Breast epithelium (tissue), 4 donors: ENCODE data around the gene SYNPO. TPM values are rescaled to one million over a fixed set of nuclear protein-coding genes. Genes with fewer than 3 reads are reported as not detected.

Experiments used
- DNase-seq, 2 donors: peaks; one replicate each; pipeline ENCODE4 v3.0.0-alpha.2; 2019; ENCODE audit warnings: low spot score in 2 of 2
- H3K27ac ChIP-seq, 2 donors: fragments of 200-600 bp; sonication (generic) in 1 of 2; one replicate each; pipeline ENCODE4 v1.5.1; 2016 to 2019; ENCODE audit warnings: mild to moderate bottlenecking in 1 of 2
- H3K27me3 ChIP-seq, 2 donors: fragments of 200-600 bp; sonication (generic) in 1 of 2; one replicate each; pipeline versions ENCODE4 v1.5.1 to v1.6.0; 2017 to 2019; ENCODE audit warnings: control low read depth in 1 of 2, mild to moderate bottlenecking in 1 of 2
- H3K36me3 ChIP-seq: fragments of 200-600 bp; one replicate; pipeline ENCODE4 v1.5.1; 2019
- H3K4me1 ChIP-seq, 2 donors: fragments of 200-600 bp; sonication (generic); one replicate each; pipeline ENCODE4 v1.5.1; 2016 to 2019; ENCODE audit warnings: control low read depth in 1 of 2
- H3K4me3 ChIP-seq, 3 donors: fragments of 200-600 bp; sonication (generic); 1 replicate in 2 of 3; 2 replicates in 1 of 3; pipeline ENCODE4 v1.5.1; 2016 to 2019; ENCODE audit warnings: mild to moderate bottlenecking in 3 of 3, moderate library complexity in 2 of 3
- H3K9me3 ChIP-seq, 2 donors: fragments of 200-600 bp; sonication (generic) in 1 of 2; one replicate each; pipeline ENCODE4 v1.5.1; 2016 to 2019; ENCODE audit warnings: control low read depth in 1 of 2
- CTCF ChIP-seq, 3 donors: fragments of 450-650 bp; IDR thresholded peaks; one replicate each; pipeline ENCODE4 v1.5.1; 2016 to 2017; ENCODE audit warnings: antibody characterized with exemption in 3 of 3, mild to moderate bottlenecking in 3 of 3, moderate library complexity in 3 of 3
- POLR2A ChIP-seq: fragments of 450-650 bp; IDR thresholded peaks from one replicate; pipeline ENCODE4 v1.6.1; 2016; ENCODE audit warnings: antibody characterized with exemption, mild to moderate bottlenecking, moderate library complexity
- POLR2AphosphoS5 ChIP-seq, 3 donors: sonication (generic); formaldehyde crosslinking; IDR thresholded peaks; one replicate each; pipeline ENCODE4 v1.6.1; 2017; ENCODE audit warnings: antibody characterized with exemption in 3 of 3
- intact Hi-C: fragments of 100-400 bp; cut with DNase I; formaldehyde crosslinking; loops from one replicate; pipeline ENCODE4 v1.15.1; 2023; ENCODE audit warnings: low total_unique reads
- total RNA-seq, 3 donors: library from RNA; depleted of rRNA; stranded (reverse); fragments of >200 nt; gene quantifications; one replicate each; pipeline ENCODE4 v1.1.0, GENCODE V29; 2016

SYNPO gene
- total RNA-seq, 3 donors from 2014 or later, result 6.3 to 22.4 (median 15.4) TPM

DNA sequence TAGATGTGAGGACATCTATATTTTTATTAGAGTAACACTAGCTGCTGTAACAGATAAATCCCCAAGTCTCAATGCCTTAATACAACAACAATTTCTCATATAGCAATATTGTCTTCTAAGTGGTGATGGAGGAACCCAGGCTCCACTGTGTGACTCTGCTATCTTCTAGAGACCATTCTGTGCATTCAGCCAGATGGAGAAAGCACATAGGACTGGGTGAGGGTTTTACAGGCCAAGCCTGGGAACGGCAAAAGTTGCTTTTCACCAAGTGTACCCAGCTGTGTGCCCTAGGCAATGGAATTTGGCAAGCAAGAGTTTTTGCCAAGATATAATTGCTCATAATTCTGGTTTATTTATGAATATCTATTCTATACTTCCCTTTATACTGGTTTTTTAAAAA lies 48.7 kb downstream of the SYNPO start:
- DNase-seq, result no peak
- H3K36me3 ChIP-seq, result peaks cover 24% of the 10 kb centered on the region

DNA sequence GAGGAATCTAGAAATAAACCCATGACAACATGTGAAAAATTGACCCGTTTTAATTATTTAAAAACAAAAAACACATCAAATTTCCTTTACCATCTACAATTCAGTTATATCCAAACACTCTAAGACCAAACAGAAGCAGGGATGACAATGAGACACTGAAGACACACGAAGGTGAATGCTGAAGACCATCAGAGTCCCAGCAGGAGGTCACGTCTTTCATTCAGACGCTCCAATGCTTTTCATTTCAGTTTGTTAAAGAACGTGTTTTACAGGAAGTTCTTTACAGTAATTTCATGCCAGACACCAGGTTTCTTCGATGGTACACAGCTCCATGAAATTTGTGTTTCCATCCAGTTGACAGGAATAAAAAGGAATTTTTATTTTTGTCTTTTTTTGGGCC lies 50.3 kb downstream of the SYNPO start:
- no peak for DNase-seq

More for the DNA sequence above, 48.7 kb downstream of the SYNPO start:
- Histone ChIP-seq H3K27me3 (no peaks in the 10 kb centered on the region), H3K4me3 (no peak overlapping the region), H3K9me3 (no peaks in the 10 kb centered on the region), H3K4me1 (no peaks in the 10 kb centered on the region), H3K27ac (no peak overlapping the region)
- intact Hi-C loops, result no loop called here
- TF ChIP-seq POLR2A, result no peak
- no peak for TF ChIP-seq POLR2AphosphoS5 (IDR thresholded peaks at IDR 0.05)
- TF ChIP-seq CTCF (IDR thresholded peaks at IDR 0.05), result no peak

DNA sequence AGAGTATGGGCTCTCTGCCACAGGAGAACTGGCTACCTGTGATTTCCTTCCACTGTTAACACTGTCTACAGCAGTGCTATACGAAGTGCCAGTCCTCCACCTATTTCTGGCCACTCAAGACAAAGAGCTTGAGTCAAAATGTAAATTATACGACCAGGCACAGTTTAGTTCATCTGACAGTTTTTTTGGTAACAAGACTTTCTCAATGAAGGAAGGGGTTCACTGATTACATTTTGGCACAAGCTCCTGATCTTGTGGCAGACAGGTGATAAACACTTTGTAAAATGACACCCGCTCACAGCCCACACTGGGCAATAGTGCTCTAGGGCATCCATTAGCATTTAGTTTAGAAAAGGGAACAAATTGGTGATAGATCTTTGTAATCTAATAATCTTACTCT lies 51.8 kb downstream of the SYNPO start:
- Histone ChIP-seq H3K9me3 (no peaks in the 10 kb centered on the region), H3K27ac (no peak overlapping the region), H3K27me3 (no peaks in the 10 kb centered on the region), H3K36me3 (peaks cover 24% of the 10 kb centered on the region), H3K4me3 (no peak overlapping the region), H3K4me1 (no peaks in the 10 kb centered on the region)
- DNase-seq, result no peak
- no peak for TF ChIP-seq POLR2A
- intact Hi-C loops, result no loop called here

More for the DNA sequence above, 50.3 kb downstream of the SYNPO start:
- Histone ChIP-seq H3K27me3 (no peaks in the 10 kb centered on the region), H3K36me3 (peaks cover 24% of the 10 kb centered on the region), H3K4me1 (no peaks in the 10 kb centered on the region), H3K27ac (no peak overlapping the region), H3K9me3 (no peaks in the 10 kb centered on the region), H3K4me3 (no peak overlapping the region)
- intact Hi-C loops, result no loop called here
- TF ChIP-seq CTCF (IDR thresholded peaks at IDR 0.05) (no peak), POLR2A (no peak), POLR2AphosphoS5 (IDR thresholded peaks at IDR 0.05) (no peak)

DNA sequence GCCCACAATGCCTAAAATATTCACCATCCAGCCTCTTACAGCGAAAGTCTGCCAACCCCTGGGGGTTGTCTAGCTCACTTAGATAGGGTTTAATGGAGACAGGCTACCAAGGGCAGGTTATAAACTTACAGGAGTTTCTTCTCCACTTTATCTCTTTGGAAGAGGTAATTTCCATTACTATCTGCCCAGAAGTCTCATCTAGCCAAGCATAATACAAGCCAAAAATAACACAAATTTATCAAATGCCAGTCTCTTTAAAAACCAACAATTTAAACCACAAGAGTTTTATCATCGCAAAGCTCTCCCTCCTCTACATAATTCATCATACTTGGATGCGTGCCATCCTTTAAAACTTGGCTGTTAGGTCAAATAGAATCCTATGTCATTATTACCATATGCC lies 54.2 kb downstream of the SYNPO start:
- intact Hi-C loops, result loop anchor here (5.0 kb wide), 1 partner anchor 442 kb away; no protein-coding TSS in a partner anchor
- no peak overlapping the region for H3K27ac ChIP-seq
- DNase-seq, result no peak
- H3K36me3 ChIP-seq, result peaks cover 24% of the 10 kb centered on the region
- peaks cover 0 to 4% of the 10 kb centered on the region in 2 donors for H3K4me1 ChIP-seq
- no peaks in the 10 kb centered on the region for H3K9me3 ChIP-seq
- no peak for TF ChIP-seq CTCF (IDR thresholded peaks at IDR 0.05)
- H3K27me3 ChIP-seq, result no peaks in the 10 kb centered on the region
- H3K4me3 ChIP-seq, result no peak overlapping the region

- no peaks in the 10 kb centered on the region for H3K36me3 ChIP-seq
- H3K9me3 ChIP-seq, result no peaks in the 10 kb centered on the region
- no peak for TF ChIP-seq CTCF (IDR thresholded peaks at IDR 0.05)
- TF ChIP-seq POLR2AphosphoS5 (IDR thresholded peaks at IDR 0.05), result no peak
- no peak for TF ChIP-seq POLR2A
- H3K4me1 ChIP-seq, result peaks cover 0 to 9% of the 10 kb centered on the region in 2 donors
- H3K27ac ChIP-seq, result peak overlapping the region; percentile 95 to 98
- peak overlapping the region; percentile 79 to 99 (median 98) for H3K4me3 ChIP-seq
- intact Hi-C loops, result no loop called here
- no peaks in the 10 kb centered on the region for H3K27me3 ChIP-seq
- no peak for DNase-seq
Observed at GRCh38 chr5:150700246-150700593, 59.8 kb downstream of the SYNPO start.
